HepG2 (cell line): Measurements from ENCODE around the gene ARVCF. TPM values are rescaled to one million over a fixed set of nuclear protein-coding genes. Genes with fewer than 3 reads are reported as not detected.

Source experiments
- ERF ChIP-seq: IDR thresholded peaks from 2 replicates; pipeline ENCODE4 v1.6.1; 2018; ENCODE audit warnings: missing biosample characterization, missing genetic modification reagents
- FIP1L1 ChIP-seq: fragments of 200-400 bp; formaldehyde crosslinking; IDR thresholded peaks from 2 replicates; pipeline ENCODE4 v1.6.1; 2018; ENCODE audit warnings: low read depth, mild to moderate bottlenecking, low read length, moderate library complexity, borderline replicate concordance; ENCODE audit not compliant: insufficient read depth
- ZMYM2 ChIP-seq: sonication (generic); formaldehyde crosslinking; IDR thresholded peaks from 2 replicates; pipeline ENCODE4 v1.8.0; 2022; ENCODE audit warnings: mild to moderate bottlenecking, missing genetic modification reagents
- ZNF30 ChIP-seq: sonication (generic); formaldehyde crosslinking; IDR thresholded peaks from 2 replicates; pipeline ENCODE4 v1.5.0; 2020; ENCODE audit warnings: mild to moderate bottlenecking, missing genetic modification reagents
- ZNF33B ChIP-seq: sonication (generic); formaldehyde crosslinking; IDR thresholded peaks from 2 replicates; pipeline ENCODE4 v1.5.1; 2020; ENCODE audit warnings: mild to moderate bottlenecking, missing genetic modification reagents
- ZNF34 ChIP-seq: sonication (generic); formaldehyde crosslinking; IDR thresholded peaks from 2 replicates; pipeline ENCODE4 v1.4.0; 2020; ENCODE audit warnings: mild to moderate bottlenecking, missing genetic modification reagents, borderline replicate concordance
- ZNF670 ChIP-seq: sonication (generic); formaldehyde crosslinking; IDR thresholded peaks from 2 replicates; pipeline ENCODE4 v1.8.0; 2022; ENCODE audit warnings: mild to moderate bottlenecking, missing genetic modification reagents, borderline replicate concordance
- ZNF674 ChIP-seq: sonication (generic); formaldehyde crosslinking; IDR thresholded peaks from 2 replicates; pipeline ENCODE4 v1.5.0; 2020; ENCODE audit warnings: low read depth, mild to moderate bottlenecking, missing genetic modification reagents
- ZNF720 ChIP-seq: sonication (generic); formaldehyde crosslinking; IDR thresholded peaks from 2 replicates; pipeline ENCODE4 v1.4.0; 2020; ENCODE audit warnings: missing genetic modification reagents
- polyA plus RNA-seq, 8 experiments: library from polyadenylated mRNA; depleted of rRNA in 3 of 8; stranded (reverse) in 7 of 8; unstranded in 1 of 8; fragments of >200 nt; fragmentation: Illumina TruSeq in 4 of 8; extraction: Trizol in 4 of 8; gene quantifications; 2 replicates each; pipeline versions ENCODE4 v1.2.1 to v1.2.3, GENCODE V29; 2011 to 2016; ENCODE audit warnings: low read depth in 4 of 8, missing spikeins in 1 of 8, mixed read lengths in 1 of 8; ENCODE audit not compliant: insufficient read depth in 1 of 8
- total RNA-seq, 5 experiments: library from RNA; depleted of rRNA; stranded (reverse); fragments of >200 nt; fragmentation: Illumina TruSeq; extraction: Trizol; gene quantifications; 2 replicates each; pipeline ENCODE4 v1.2.3, GENCODE V29; 2016; ENCODE audit warnings: low read depth in 1 of 5
- TF ChIP-seq, protein P1 (sequence below): sonication (generic); formaldehyde crosslinking; IDR thresholded peaks from 2 replicates; pipeline ENCODE4 v1.8.1; 2023; ENCODE audit warnings: mild to moderate bottlenecking, inconsistent platforms, moderate library complexity, missing genetic modification reagents, borderline replicate concordance
- TF ChIP-seq, protein P2 (sequence below): sonication (generic); formaldehyde crosslinking; IDR thresholded peaks from 2 replicates; pipeline ENCODE4 v1.9.0; 2021; ENCODE audit warnings: missing genetic modification reagents, borderline replicate concordance

ARVCF gene
- total and polyA plus RNA-seq, 2 of the 13 experiments (the other 11 are each of a cell fraction or from before 2014, with no cell fraction given), result 16.4 to 17.7 TPM

DNA sequence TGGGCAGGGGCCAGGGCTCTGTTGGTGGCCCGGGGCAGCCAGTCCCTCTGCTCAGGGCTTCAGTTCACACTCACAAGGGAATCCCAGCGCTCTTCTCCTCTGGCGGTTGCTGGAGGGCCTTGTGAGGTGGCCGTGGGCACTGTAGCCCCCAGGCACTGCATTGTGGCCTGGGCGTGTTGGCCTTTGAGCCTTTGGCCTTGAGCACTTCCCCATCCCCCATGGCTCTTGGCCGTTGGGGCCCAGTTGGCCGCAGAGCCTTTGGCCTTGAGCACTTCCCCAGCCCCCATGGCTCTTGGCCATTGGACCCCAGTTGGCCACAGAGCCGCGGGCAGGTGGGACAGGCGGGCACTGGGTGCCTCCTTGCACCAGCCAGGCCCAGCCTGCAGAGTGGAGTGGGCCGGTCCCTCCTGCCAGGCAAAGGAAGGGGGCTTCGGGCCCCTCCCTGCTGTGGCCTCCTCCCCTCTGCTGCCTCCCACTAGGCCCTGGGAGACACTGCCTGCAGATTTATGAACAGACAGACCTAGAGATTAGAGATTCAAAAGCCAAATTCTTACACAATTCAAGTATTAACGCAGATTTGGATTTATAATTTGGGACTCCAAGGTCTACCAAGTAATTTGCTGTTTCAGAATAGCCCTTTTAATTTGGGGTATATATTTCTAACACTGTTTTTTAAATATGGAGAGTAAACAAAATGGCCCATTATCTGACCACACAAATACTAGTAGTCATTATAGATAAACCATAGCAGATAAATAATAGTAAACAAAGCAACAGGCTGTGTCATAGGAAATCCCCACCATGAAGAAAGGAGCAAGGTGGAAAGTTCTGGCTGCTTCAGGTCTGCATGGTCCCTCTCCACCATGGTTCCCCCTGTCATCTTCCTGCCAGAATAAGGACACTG, 56.8 kb downstream of the ARVCF start (continued):
- TF ChIP-seq ZNF720 (CRISPR knock-in tag) (no peak), ZNF33B (CRISPR knock-in tag) (no peak), ZMYM2 (CRISPR knock-in tag) (peak; percentile 66), FIP1L1 (no peak), ZNF670 (CRISPR knock-in tag) (no peak), ZNF30 (CRISPR knock-in tag) (no peak), ZNF34 (no peak), ZNF674 (no peak), ERF (CRISPR knock-in tag) (0 out of 2 replicates have a peak, but pooled peaks have one; percentile 64)
- TF ChIP-seq, protein P1, sequence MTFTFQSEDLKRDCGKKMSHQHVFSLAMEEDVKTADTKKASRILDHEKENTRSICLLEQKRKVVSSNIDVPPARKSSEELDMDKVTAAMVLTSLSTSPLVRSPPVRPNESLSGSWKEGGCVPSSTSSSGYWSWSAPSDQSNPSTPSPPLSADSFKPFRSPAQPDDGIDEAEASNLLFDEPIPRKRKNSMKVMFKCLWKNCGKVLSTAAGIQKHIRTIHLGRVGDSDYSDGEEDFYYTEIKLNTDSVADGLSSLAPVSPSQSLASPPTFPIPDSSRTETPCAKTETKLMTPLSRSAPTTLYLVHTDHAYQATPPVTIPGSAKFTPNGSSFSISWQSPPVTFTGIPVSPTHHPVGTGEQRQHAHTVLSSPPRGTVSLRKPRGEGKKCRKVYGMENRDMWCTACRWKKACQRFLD (CRISPR knock-in tag), result 0 out of 2 replicates have a peak, but pooled peaks have one; percentile 9
- TF ChIP-seq, protein P2, sequence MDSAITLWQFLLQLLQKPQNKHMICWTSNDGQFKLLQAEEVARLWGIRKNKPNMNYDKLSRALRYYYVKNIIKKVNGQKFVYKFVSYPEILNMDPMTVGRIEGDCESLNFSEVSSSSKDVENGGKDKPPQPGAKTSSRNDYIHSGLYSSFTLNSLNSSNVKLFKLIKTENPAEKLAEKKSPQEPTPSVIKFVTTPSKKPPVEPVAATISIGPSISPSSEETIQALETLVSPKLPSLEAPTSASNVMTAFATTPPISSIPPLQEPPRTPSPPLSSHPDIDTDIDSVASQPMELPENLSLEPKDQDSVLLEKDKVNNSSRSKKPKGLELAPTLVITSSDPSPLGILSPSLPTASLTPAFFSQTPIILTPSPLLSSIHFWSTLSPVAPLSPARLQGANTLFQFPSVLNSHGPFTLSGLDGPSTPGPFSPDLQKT, result no peak
